SK-N-SH treated with all-trans-retinoic acid at 6 μM for 48 hours (cell line): ENCODE measurements around the gene RCOR2.
A peak's percentile ranks its signal among the peaks of the same experiment; 100 is the strongest.

Source experiments
- ATAC-seq: fragments of 200-7000 bp; cut with Tn5 transposase; 3 replicates; pipeline ENCODE4 v1.9.1; 2020; ENCODE audit warnings: mild to moderate bottlenecking, moderate library complexity
- ARNTL ChIP-seq: fragments of 450-650 bp; formaldehyde crosslinking; IDR thresholded peaks from 2 replicates; pipeline ENCODE4 v1.5.0; 2020; ENCODE audit warnings: low read depth, mild to moderate bottlenecking, moderate library complexity, borderline replicate concordance
- BACH2 ChIP-seq: fragments of 250-450 bp; sonication (Bioruptor Pico); IDR thresholded peaks from 2 replicates; pipeline ENCODE4 v1.9.0; 2021; ENCODE audit warnings: mild to moderate bottlenecking, borderline replicate concordance
- CSDC2 ChIP-seq: fragments of 250-450 bp; sonication (Bioruptor Pico); IDR thresholded peaks from 2 replicates; pipeline ENCODE4 v1.5.0; 2020; ENCODE audit warnings: mild to moderate bottlenecking, moderate library complexity
- ESRRG ChIP-seq: fragments of 250-450 bp; sonication (Bioruptor Pico); IDR thresholded peaks from 2 replicates; pipeline ENCODE4 v1.6.1; 2021; ENCODE audit warnings: mild to moderate bottlenecking
- GLIS3 ChIP-seq: fragments of 250-450 bp; sonication (Bioruptor Pico); IDR thresholded peaks from 2 replicates; pipeline ENCODE4 v1.5.0; 2020; ENCODE audit warnings: mild to moderate bottlenecking, moderate library complexity
- ISL1 ChIP-seq: fragments of 250-450 bp; sonication (Bioruptor Pico); IDR thresholded peaks from 2 replicates; pipeline ENCODE4 v2.1.2; 2022; ENCODE audit warnings: mild to moderate bottlenecking, moderate library complexity
- OSR1 ChIP-seq: fragments of 250-450 bp; sonication (Bioruptor Pico); IDR thresholded peaks from 2 replicates; pipeline ENCODE4 v1.8.0; 2022; ENCODE audit warnings: moderate library complexity, mild to moderate bottlenecking, inconsistent platforms
- PPARA ChIP-seq: fragments of 250-450 bp; sonication (Bioruptor Pico); IDR thresholded peaks from 2 replicates; pipeline ENCODE4 v1.5.0; 2020; ENCODE audit warnings: mild to moderate bottlenecking, borderline replicate concordance
- RARB ChIP-seq: fragments of 250-450 bp; sonication (Bioruptor Pico); IDR thresholded peaks from 2 replicates; pipeline ENCODE4 v1.8.0; 2021; ENCODE audit warnings: mild to moderate bottlenecking, moderate library complexity
- SNAI2 ChIP-seq: fragments of 250-450 bp; sonication (Bioruptor Pico); IDR thresholded peaks from 2 replicates; pipeline ENCODE4 v1.5.0; 2020; ENCODE audit warnings: mild to moderate bottlenecking, moderate library complexity
- TCF4 ChIP-seq: fragments of 250-450 bp; sonication (Bioruptor Pico); IDR thresholded peaks from 2 replicates; pipeline ENCODE4 v1.8.0; 2021; ENCODE audit warnings: mild to moderate bottlenecking, moderate library complexity, borderline replicate concordance
- TOX ChIP-seq: fragments of 250-450 bp; sonication (Bioruptor Pico); IDR thresholded peaks from 2 replicates; pipeline ENCODE4 v1.8.0; 2021; ENCODE audit warnings: mild to moderate bottlenecking, moderate library complexity, borderline replicate concordance
- ZFP3 ChIP-seq: fragments of 250-450 bp; sonication (Bioruptor Pico); IDR thresholded peaks from 2 replicates; pipeline ENCODE4 v1.5.0; 2020; ENCODE audit warnings: mild to moderate bottlenecking, moderate library complexity
- ZFP30 ChIP-seq: fragments of 450-650 bp; formaldehyde crosslinking; IDR thresholded peaks from 2 replicates; pipeline ENCODE4 v1.5.0; 2022; ENCODE audit warnings: mild to moderate bottlenecking, moderate library complexity
- ZNF565 ChIP-seq: fragments of 450-650 bp; formaldehyde crosslinking; conservative IDR thresholded peaks from 2 replicates; pipeline ENCODE4 v1.5.0; 2020; ENCODE audit warnings: low read depth, mild to moderate bottlenecking, moderate library complexity
- ZNF70 ChIP-seq: fragments of 450-650 bp; formaldehyde crosslinking; IDR thresholded peaks from 2 replicates; pipeline ENCODE4 v1.5.0; 2020; ENCODE audit warnings: mild to moderate bottlenecking, moderate library complexity
- ZNF8 ChIP-seq: fragments of 450-650 bp; formaldehyde crosslinking; IDR thresholded peaks from 2 replicates; pipeline ENCODE4 v1.5.0; 2020; ENCODE audit warnings: mild to moderate bottlenecking, moderate library complexity
- TF ChIP-seq, protein P1 (sequence below): fragments of 250-450 bp; sonication (Bioruptor Pico); IDR thresholded peaks from 2 replicates; pipeline ENCODE4 v1.5.1; 2021; ENCODE audit warnings: mild to moderate bottlenecking, moderate library complexity
- TF ChIP-seq, protein P2 (sequence below): fragments of 250-450 bp; sonication (Bioruptor Pico); IDR thresholded peaks from 2 replicates; pipeline ENCODE4 v1.5.1; 2020; ENCODE audit warnings: low read depth, mild to moderate bottlenecking, moderate library complexity
- TF ChIP-seq, protein P3 (sequence below): fragments of 250-450 bp; sonication (Bioruptor Pico); IDR thresholded peaks from 2 replicates; pipeline ENCODE4 v1.8.0; 2020; ENCODE audit warnings: mild to moderate bottlenecking, moderate library complexity, borderline replicate concordance
- TF ChIP-seq, protein P4 (sequence below): fragments of 250-450 bp; sonication (Bioruptor Pico); IDR thresholded peaks from 2 replicates; pipeline ENCODE4 v1.5.0; 2020; ENCODE audit warnings: mild to moderate bottlenecking, moderate library complexity

RCOR2 gene

DNA sequence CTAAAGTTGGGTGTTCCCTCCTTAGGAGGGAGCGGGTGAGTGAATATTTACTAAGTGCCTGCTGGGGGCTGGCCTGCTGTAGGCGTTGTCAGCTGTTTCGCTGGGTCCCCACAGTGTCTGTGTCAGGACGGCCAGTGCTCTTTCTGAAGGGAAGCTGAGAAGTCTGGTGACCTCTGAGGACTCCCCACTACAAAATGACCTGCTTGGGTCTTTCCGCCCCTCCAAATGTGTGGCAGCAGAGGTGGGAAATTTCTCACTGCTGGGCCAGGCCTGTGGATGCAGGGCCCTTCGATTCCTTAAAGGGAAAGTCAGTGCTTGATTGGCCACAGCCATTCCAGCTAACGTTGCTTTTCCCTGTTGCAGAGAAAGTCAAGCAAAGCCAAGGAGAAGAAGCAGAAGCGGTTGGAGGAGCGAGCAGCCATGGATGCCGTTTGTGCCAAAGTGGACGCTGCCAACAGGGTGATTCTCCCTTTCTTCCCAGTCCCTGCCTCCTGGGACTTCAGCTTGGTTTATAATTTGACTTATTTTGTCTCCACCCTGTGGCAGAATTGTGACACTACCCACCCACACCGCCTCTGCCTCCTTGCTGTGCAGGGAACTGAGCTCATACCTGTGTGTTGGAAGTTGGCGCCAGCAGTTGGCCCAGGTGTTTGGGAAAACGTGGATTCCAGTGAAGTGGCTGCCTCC lies 28.7 kb upstream of the RCOR2 start (continued):
- TF ChIP-seq, protein P1, sequence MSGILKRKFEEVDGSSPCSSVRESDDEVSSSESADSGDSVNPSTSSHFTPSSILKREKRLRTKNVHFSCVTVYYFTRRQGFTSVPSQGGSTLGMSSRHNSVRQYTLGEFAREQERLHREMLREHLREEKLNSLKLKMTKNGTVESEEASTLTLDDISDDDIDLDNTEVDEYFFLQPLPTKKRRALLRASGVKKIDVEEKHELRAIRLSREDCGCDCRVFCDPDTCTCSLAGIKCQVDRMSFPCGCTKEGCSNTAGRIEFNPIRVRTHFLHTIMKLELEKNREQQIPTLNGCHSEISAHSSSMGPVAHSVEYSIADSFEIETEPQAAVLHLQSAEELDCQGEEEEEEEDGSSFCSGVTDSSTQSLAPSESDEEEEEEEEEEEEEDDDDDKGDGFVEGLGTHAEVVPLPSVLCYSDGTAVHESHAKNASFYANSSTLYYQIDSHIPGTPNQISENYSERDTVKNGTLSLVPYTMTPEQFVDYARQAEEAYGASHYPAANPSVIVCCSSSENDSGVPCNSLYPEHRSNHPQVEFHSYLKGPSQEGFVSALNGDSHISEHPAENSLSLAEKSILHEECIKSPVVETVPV (CRISPR knock-in tag): no peak
- TF ChIP-seq PPARA (CRISPR knock-in tag) (no peak), BACH2 (CRISPR knock-in tag) (no peak), ZNF565 (no peak), TCF4 (CRISPR knock-in tag) (no peak), ESRRG (CRISPR knock-in tag) (no peak), TOX (CRISPR knock-in tag) (no peak), RARB (CRISPR knock-in tag) (no peak), ZNF70 (CRISPR knock-in tag) (no peak), GLIS3 (CRISPR knock-in tag) (no peak)
- TF ChIP-seq, protein P2, sequence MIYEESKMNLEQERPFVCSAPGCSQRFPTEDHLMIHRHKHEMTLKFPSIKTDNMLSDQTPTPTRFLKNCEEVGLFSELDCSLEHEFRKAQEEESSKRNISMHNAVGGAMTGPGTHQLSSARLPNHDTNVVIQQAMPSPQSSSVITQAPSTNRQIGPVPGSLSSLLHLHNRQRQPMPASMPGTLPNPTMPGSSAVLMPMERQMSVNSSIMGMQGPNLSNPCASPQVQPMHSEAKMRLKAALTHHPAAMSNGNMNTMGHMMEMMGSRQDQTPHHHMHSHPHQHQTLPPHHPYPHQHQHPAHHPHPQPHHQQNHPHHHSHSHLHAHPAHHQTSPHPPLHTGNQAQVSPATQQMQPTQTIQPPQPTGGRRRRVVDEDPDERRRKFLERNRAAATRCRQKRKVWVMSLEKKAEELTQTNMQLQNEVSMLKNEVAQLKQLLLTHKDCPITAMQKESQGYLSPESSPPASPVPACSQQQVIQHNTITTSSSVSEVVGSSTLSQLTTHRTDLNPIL (CRISPR knock-in tag): no peak

DNA sequence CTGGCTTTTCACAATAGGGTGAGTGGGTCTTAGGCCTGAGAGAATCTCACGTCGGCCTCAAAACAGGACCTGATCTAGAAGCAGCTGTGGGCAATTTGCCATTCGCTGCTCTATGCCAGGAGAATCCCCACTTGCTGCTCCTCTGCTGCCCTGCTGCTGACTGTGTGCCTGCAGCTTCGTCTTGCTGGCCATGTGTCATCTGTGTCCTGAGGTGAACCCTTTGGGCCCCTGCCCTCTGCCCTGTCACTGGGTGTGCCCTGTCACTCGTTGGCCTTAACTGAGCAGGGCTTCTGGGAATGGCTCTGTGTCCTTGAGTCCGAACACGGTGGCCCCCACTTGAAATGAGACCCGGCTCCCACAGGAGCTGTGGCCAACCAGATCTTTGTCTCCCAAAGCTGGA lies 28.0 kb upstream of the RCOR2 start:
- ATAC-seq: peak; percentile 22; the same call in 2 of the 3 replicates
- no peak for TF ChIP-seq ZFP3
- TF ChIP-seq TCF4 (CRISPR knock-in tag): no peak
- no peak for TF ChIP-seq ARNTL (CRISPR knock-in tag)
- no peak for TF ChIP-seq ZNF8 (CRISPR knock-in tag)
- TF ChIP-seq ZNF70 (CRISPR knock-in tag): no peak
- TF ChIP-seq, protein P3, sequence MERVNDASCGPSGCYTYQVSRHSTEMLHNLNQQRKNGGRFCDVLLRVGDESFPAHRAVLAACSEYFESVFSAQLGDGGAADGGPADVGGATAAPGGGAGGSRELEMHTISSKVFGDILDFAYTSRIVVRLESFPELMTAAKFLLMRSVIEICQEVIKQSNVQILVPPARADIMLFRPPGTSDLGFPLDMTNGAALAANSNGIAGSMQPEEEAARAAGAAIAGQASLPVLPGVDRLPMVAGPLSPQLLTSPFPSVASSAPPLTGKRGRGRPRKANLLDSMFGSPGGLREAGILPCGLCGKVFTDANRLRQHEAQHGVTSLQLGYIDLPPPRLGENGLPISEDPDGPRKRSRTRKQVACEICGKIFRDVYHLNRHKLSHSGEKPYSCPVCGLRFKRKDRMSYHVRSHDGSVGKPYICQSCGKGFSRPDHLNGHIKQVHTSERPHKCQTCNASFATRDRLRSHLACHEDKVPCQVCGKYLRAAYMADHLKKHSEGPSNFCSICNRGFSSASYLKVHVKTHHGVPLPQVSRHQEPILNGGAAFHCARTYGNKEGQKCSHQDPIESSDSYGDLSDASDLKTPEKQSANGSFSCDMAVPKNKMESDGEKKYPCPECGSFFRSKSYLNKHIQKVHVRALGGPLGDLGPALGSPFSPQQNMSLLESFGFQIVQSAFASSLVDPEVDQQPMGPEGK: no peak
- no peak for TF ChIP-seq CSDC2 (CRISPR knock-in tag)
- TF ChIP-seq ISL1 (CRISPR knock-in tag): no peak
- TF ChIP-seq, protein P2 (CRISPR knock-in tag): no peak
- TF ChIP-seq SNAI2 (CRISPR knock-in tag): no peak
- TF ChIP-seq, protein P1 (CRISPR knock-in tag): no peak
- TF ChIP-seq GLIS3 (CRISPR knock-in tag): no peak
- no peak for TF ChIP-seq TOX (CRISPR knock-in tag)

DNA sequence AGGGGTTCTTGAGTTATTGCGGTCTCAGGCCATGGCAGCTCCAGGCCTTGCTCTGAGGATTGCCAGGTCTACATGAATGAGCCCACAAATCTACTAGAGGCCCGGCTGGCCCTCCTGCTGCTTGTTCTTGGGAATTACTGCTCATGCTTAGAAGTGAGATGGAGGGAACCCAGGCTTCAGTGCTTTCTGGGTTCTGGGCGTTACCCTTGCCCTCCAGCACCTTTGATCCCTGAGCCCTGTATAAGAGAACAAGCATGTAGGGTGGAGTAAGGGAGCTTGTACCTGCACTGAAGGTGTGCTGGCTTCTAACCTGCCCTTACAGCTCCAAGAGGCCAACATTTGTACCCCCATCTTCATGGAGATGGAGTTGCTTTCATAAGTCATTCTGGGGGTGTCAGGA lies 25.8 kb upstream of the RCOR2 start:
- ATAC-seq: no peak
- TF ChIP-seq ZFP30 (CRISPR knock-in tag): no peak
- no peak for TF ChIP-seq OSR1 (CRISPR knock-in tag)
- no peak for TF ChIP-seq ISL1 (CRISPR knock-in tag)
- TF ChIP-seq CSDC2 (CRISPR knock-in tag): no peak
- no peak for TF ChIP-seq PPARA (CRISPR knock-in tag)
- no peak for TF ChIP-seq ZNF8 (CRISPR knock-in tag)
- no peak for TF ChIP-seq GLIS3 (CRISPR knock-in tag)
- TF ChIP-seq ZFP3: no peak
- TF ChIP-seq TCF4 (CRISPR knock-in tag): no peak
- no peak for TF ChIP-seq BACH2 (CRISPR knock-in tag)
- TF ChIP-seq, protein P4, sequence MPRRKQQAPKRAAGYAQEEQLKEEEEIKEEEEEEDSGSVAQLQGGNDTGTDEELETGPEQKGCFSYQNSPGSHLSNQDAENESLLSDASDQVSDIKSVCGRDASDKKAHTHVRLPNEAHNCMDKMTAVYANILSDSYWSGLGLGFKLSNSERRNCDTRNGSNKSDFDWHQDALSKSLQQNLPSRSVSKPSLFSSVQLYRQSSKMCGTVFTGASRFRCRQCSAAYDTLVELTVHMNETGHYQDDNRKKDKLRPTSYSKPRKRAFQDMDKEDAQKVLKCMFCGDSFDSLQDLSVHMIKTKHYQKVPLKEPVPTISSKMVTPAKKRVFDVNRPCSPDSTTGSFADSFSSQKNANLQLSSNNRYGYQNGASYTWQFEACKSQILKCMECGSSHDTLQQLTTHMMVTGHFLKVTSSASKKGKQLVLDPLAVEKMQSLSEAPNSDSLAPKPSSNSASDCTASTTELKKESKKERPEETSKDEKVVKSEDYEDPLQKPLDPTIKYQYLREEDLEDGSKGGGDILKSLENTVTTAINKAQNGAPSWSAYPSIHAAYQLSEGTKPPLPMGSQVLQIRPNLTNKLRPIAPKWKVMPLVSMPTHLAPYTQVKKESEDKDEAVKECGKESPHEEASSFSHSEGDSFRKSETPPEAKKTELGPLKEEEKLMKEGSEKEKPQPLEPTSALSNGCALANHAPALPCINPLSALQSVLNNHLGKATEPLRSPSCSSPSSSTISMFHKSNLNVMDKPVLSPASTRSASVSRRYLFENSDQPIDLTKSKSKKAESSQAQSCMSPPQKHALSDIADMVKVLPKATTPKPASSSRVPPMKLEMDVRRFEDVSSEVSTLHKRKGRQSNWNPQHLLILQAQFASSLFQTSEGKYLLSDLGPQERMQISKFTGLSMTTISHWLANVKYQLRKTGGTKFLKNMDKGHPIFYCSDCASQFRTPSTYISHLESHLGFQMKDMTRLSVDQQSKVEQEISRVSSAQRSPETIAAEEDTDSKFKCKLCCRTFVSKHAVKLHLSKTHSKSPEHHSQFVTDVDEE (CRISPR knock-in tag): no peak
- TF ChIP-seq, protein P1 (CRISPR knock-in tag): no peak
- no peak for TF ChIP-seq SNAI2 (CRISPR knock-in tag)
- TF ChIP-seq TOX (CRISPR knock-in tag): no peak
- TF ChIP-seq, protein P2 (CRISPR knock-in tag): no peak
